ENCODE measurements around the gene GPR12.
A peak's percentile ranks its signal among the peaks of the same experiment; 100 is the strongest.

The GPR12 gene

GRCh38 chr13:26711211-26711610, 49.4 kb downstream of the GPR12 start:
- no peak overlapping the region for H3K4me3 ChIP-seq (ENCODE audit: low read depth, low read length)
- TF ChIP-seq CTCF (IDR thresholded peaks at IDR 0.05; ENCODE audit: low read depth, low read length): no peak

- no peak overlapping the region for H3K4me3 ChIP-seq (ENCODE audit: low read depth, low read length)
- no peak for TF ChIP-seq CTCF (IDR thresholded peaks at IDR 0.05; ENCODE audit: low read depth, low read length)
Observed at GRCh38 chr13:26710166-26710565, 50.4 kb downstream of the GPR12 start.

GRCh38 chr13:26709461-26709860, 51.1 kb downstream of the GPR12 start:
- H3K4me3 ChIP-seq (ENCODE audit: low read depth, low read length): no peak overlapping the region
- no peak for TF ChIP-seq CTCF (IDR thresholded peaks at IDR 0.05; ENCODE audit: low read depth, low read length)

- H3K4me3 ChIP-seq (ENCODE audit: low read depth, low read length): no peak overlapping the region
- no peak for TF ChIP-seq CTCF (IDR thresholded peaks at IDR 0.05; ENCODE audit: low read depth, low read length)
Observed at GRCh38 chr13:26708007-26708297, 52.6 kb downstream of the GPR12 start.

GRCh38 chr13:26707122-26708006, 53.2 kb downstream of the GPR12 start:
- H3K4me3 ChIP-seq (ENCODE audit: low read depth, low read length): no peak overlapping the region
- peak; percentile 46 for TF ChIP-seq CTCF (IDR thresholded peaks at IDR 0.05; ENCODE audit: low read depth, low read length)

- H3K4me3 ChIP-seq (ENCODE audit: low read depth, low read length): no peak overlapping the region
- no peak for TF ChIP-seq CTCF (IDR thresholded peaks at IDR 0.05; ENCODE audit: low read depth, low read length)
Observed at GRCh38 chr13:26706381-26706780, 54.2 kb downstream of the GPR12 start.

- TF ChIP-seq CTCF (IDR thresholded peaks at IDR 0.05; ENCODE audit: low read depth, low read length): no peak
Observed at GRCh38 chr13:26705536-26705935, 55.0 kb downstream of the GPR12 start.

More at GRCh38 chr13:26705536-26705935, 55.0 kb downstream of the GPR12 start:
- H3K4me3 ChIP-seq (ENCODE audit: low read depth, low read length): no peak overlapping the region

All from WI38 (cell line).